GM06990 (cell line): Measurements from ENCODE around the gene KLHDC1.
"Not testable (repeated sequence)": the region's sequence is repeated elsewhere in the genome, so short reads cannot be mapped to it uniquely, and the experiment has no call there.

Source experiments
- DNase-seq: peaks from one replicate; pipeline ENCODE4 v3.0.0-alpha.2; 2011; ENCODE audit not compliant: insufficient read length; ENCODE audit errors: extremely low read depth
- H3K27me3 ChIP-seq: replicated peaks from 2 replicates; pipeline ENCODE4 v1.6.0; 2011; ENCODE audit warnings: low read length; ENCODE audit not compliant: control insufficient read depth, insufficient read depth
- H3K36me3 ChIP-seq: 2 replicates; pipeline ENCODE4 v1.5.1; 2011; ENCODE audit warnings: low read length; ENCODE audit not compliant: control insufficient read depth, insufficient read depth
- H3K4me3 ChIP-seq: replicated peaks from 2 replicates; pipeline ENCODE4 v1.5.1; 2011; ENCODE audit warnings: low read depth, mild to moderate bottlenecking, control low read depth, low read length
- CTCF ChIP-seq: IDR thresholded peaks from 2 replicates; pipeline ENCODE4 v1.5.1; 2011; ENCODE audit warnings: low read length, control low read depth, mild to moderate bottlenecking, inconsistent platforms; ENCODE audit not compliant: insufficient read depth, poor library complexity, severe bottlenecking

The KLHDC1 gene

GRCh38 chr14:49774106-49774505 is 81.2 kb downstream of the KLHDC1 start:
- TF ChIP-seq CTCF: no peak
- H3K4me3 ChIP-seq: no peak overlapping the region
- DNase-seq: no peak

GRCh38 chr14:49778421-49778820 is 85.5 kb downstream of the KLHDC1 start:
- no peak for TF ChIP-seq CTCF
- H3K36me3 ChIP-seq: peaks cover 9% of the 10 kb centered on the region
- DNase-seq: no peak
- no peaks in the 10 kb centered on the region for H3K27me3 ChIP-seq
- H3K4me3 ChIP-seq: no peak overlapping the region

More at GRCh38 chr14:49774106-49774505, 81.2 kb downstream of the KLHDC1 start:
- Histone ChIP-seq H3K36me3 (peaks cover 1% of the 10 kb centered on the region), H3K27me3 (no peaks in the 10 kb centered on the region)

- H3K27me3 ChIP-seq, DNase-seq, H3K36me3 ChIP-seq, H3K4me3 ChIP-seq: not testable (repeated sequence)
Observed at GRCh38 chr14:49781040-49781439, 88.1 kb downstream of the KLHDC1 start.

DNA sequence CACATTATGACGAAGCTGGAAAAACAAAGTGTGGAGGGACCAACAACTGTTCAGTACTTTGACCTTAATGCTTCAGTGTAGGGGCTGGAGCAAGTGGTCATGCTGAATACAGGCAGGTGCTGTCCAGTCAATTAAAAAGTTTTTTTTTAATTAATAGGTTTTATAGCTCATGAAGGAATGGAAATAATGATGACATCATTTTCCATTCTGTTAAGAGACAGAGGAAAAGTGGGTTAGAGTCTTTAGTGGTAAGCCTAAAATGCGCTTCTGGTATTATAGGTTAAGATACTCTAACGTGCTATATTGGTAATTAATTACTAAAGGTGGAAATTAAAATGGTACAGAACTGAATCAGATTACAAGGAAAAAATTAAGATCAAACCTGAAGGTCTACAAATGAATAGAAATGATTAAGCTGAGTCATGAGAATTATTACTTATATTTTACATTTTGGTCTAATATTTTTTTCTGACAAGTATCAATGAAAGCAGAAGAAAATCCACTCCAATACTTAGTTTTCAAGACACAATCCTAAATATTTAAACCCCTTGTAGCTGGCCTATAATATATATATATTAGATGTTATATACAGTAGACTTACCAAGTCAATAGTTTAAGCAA is 90.6 kb downstream of the KLHDC1 start:
- TF ChIP-seq CTCF: no peak
- DNase-seq: no peak
- H3K4me3 ChIP-seq: no peak overlapping the region
- peaks cover 12% of the 10 kb centered on the region for H3K36me3 ChIP-seq
- no peaks in the 10 kb centered on the region for H3K27me3 ChIP-seq

GRCh38 chr14:49786315-49786714 is 93.4 kb downstream of the KLHDC1 start:
- no peak for DNase-seq

GRCh38 chr14:49792618-49793017 is 99.7 kb downstream of the KLHDC1 start:
- H3K4me3 ChIP-seq: no peak overlapping the region
- H3K27me3 ChIP-seq: no peaks in the 10 kb centered on the region
- DNase-seq: no peak
- peaks cover 11% of the 10 kb centered on the region for H3K36me3 ChIP-seq
- TF ChIP-seq CTCF: no peak

More at GRCh38 chr14:49786315-49786714, 93.4 kb downstream of the KLHDC1 start:
- peaks cover 13% of the 10 kb centered on the region for H3K36me3 ChIP-seq
- no peaks in the 10 kb centered on the region for H3K27me3 ChIP-seq
- TF ChIP-seq CTCF: no peak
- no peak overlapping the region for H3K4me3 ChIP-seq
